HG03378 (cell line): ENCODE measurements around the gene KRT5.

Experiments
- ATAC-seq: cut with Tn5 transposase; IDR thresholded peaks from one replicate; pipeline ENCODE4 v1.9.1; 2021; ENCODE audit warnings: mild to moderate bottlenecking, moderate library complexity; ENCODE audit not compliant: unreplicated experiment

The KRT5 gene

DNA sequence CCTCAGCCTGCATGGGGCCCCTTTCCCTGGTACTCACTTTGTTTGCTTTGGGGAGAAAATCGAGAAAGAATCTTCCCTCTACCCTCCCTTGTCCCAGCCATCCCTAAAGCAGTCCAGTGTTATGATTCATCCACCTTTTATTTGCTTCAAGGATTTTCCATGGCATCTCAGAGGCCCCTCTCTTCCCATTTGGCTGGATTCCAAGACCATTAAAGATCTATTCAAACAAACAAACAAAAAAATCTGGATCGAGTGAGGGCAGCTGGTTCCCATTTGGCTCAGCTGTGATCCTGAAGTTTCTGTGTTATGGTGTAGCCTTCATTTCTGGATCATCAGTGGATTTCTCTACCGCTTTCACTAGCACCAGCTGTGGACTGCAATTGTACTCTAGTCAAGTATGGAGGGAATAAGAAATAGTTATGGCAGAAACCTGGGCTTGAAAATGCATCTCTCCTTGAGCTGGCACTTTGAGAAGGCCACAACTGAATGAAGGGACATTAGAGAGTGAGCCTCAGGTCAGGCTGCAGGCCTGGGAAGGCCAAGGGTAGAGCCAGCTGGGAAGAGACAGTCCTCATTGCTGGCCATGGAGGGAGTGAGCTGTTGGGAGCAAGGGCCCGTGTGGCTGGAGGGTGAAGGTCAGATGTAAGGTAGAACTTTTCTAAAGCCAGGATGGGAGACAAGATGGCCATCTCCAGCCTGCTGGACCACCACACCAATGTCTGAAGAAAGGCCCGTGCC, 19.1 kb upstream of the KRT5 start:
- ATAC-seq: no peak

- ATAC-seq: no peak
Observed at GRCh38 chr12:52537101-52537500, 16.9 kb upstream of the KRT5 start.

GRCh38 chr12:52535574-52535973, 15.4 kb upstream of the KRT5 start:
- no peak for ATAC-seq

DNA sequence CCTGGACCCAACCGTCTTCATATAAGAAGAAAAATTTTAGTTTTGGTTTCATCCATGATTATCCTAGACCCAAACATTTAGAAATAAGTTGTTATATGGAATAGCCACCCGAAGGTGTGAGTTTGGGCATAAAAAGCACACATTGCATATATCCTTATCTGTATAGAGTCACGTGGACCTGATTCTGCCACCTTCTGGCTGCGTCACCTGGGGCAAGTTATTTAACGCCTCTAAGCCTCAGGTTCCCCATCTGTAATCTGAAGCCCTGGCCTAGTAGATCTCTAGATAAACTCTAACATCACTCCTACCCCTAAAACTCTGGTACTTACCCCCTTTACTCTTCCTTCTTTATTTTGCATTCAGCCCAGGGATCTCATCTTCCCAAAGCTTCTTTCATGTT, 14.3 kb upstream of the KRT5 start:
- ATAC-seq: no peak

DNA sequence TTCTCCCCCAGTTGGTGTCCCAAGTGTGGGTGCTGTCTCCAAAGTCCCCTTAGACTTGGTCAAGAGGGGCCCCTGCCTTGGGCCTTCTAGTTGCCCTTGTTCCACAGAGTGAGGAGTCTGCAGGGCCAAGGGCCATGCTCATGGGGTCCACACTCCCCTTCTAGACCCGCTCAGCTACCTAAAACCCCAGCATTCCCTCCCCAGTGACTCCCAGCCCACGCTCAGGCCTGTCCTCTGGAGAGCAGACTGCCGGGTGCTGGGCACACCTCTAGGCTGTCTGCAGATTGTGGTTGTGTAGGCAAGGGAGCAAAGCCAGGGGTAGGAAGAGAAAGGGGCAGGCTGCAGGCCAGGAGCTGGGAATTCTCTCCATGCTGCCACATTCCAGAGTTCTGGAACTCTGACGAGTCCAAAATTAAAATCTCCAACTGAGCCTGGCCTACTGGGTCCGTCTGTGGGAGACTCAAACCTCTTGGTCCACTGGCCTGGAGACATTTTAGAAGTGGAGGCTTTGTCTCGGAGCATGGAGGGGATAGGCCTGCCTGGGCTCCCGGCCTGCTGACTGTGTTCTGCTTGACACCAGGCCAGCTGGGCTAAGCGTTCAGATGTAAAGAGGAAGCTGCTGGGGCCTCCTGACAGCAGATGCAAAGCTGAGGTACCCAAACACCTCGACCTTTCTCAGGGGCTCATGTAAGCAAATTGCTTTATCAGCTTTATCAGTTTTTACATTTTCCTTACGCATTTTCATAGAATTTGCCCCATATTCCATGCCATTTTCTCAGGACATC, 13.7 kb upstream of the KRT5 start:
- ATAC-seq: no peak

- no peak for ATAC-seq
Observed at GRCh38 chr12:52532636-52533035, 12.4 kb upstream of the KRT5 start.

- no peak for ATAC-seq
Observed at GRCh38 chr12:52531566-52532300, 11.5 kb upstream of the KRT5 start.

- no peak for ATAC-seq
Observed at GRCh38 chr12:52530905-52531304, 10.7 kb upstream of the KRT5 start.

DNA sequence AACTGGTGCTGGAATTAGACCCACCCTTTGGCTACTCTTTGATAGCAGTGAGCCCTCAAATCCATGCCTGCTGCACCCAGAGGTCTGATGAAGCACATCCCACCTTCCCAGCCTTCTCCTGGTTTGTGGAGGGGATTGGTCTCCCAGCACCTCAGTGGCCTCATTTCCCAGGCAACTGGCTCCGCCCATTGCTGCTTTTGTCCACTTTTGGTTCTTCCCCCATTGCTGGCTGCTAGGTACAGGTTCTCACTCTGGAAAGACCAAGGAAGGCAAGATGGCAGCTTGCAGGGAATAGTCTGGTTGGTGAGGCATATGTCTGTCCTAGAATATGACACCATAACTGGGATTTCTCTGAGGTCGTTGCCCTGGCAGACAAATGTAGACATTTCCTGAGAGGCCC, 10.2 kb upstream of the KRT5 start:
- ATAC-seq: no peak

DNA sequence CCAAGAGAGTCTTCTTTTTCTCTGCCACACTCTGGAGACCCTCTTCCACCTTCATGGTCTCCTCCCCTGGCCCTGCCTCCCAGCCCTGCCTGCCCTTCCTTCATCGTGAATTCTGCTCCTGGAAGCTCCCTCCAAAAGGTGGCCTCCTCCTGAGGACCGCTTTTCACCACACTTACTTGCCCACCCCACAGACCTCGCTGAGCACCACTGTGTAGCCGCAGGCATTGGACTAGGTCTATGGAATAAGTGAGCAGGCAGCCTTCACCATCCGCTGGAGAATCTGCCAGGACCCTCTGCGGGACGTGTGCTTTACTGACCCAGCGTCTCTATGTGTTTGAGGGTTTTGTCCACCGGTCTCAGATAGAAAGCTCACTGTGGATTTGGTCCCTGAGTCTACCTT, 9.7 kb upstream of the KRT5 start:
- ATAC-seq: no peak

GRCh38 chr12:52529417-52529816, 9.2 kb upstream of the KRT5 start:
- ATAC-seq: no peak

DNA sequence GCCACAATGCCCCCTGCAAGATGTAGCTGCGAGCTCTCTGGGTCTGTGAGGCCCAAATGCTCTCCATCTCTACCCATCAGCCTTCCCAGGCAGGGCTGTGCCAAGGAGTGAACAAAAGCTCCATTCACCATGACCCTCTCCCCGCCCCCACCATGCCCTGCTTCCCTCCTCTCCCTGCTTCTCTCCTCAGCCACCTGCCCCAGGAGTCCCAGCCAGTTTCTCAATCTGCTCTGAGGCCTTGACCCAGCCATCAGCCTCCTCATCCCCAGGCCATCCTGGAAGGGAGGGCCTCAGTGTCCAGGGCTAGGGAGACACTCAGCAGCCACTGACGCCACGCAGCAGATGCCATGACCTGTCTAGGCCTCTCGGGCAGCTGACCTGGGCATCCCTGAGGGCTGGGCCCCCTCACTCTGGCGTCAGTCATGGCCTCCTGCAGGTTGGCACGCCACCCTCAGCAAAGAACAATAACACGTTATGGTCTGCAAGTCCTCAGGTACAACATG, 8.5 kb upstream of the KRT5 start:
- no peak for ATAC-seq

DNA sequence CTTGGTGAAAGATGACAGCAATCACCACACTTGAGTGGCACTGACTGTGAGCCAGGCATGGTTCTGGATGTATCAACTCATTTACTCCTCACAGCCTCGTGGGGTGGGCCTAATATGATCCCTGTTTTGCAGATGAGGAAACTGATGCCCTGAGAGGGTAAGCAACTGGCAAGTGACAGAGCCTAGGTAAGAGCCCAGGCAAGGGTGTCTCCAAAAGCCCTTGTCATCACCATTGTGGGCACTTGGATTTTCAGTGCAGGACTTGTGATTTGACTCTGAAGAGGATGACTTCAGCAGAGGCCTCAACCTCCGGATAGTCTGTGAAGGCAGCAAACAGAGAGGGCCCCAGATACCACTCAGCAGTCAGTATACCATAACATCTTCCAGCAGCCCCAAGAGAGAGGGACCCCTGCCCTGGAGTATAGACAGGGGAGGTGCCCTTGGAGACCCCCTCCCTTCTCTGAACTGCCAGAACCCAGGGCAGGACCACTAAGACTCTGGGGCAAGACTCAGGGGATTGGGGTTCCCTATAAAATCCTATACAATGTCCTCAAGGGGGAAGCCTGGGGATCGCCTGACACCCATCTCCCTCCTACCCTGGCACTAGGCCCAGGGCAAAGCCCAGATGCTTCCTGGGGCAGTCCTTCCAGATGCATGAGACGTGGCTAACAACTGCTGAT, 7.1 kb upstream of the KRT5 start:
- no peak for ATAC-seq

GRCh38 chr12:52526511-52526951, 6.3 kb upstream of the KRT5 start:
- no peak for ATAC-seq

DNA sequence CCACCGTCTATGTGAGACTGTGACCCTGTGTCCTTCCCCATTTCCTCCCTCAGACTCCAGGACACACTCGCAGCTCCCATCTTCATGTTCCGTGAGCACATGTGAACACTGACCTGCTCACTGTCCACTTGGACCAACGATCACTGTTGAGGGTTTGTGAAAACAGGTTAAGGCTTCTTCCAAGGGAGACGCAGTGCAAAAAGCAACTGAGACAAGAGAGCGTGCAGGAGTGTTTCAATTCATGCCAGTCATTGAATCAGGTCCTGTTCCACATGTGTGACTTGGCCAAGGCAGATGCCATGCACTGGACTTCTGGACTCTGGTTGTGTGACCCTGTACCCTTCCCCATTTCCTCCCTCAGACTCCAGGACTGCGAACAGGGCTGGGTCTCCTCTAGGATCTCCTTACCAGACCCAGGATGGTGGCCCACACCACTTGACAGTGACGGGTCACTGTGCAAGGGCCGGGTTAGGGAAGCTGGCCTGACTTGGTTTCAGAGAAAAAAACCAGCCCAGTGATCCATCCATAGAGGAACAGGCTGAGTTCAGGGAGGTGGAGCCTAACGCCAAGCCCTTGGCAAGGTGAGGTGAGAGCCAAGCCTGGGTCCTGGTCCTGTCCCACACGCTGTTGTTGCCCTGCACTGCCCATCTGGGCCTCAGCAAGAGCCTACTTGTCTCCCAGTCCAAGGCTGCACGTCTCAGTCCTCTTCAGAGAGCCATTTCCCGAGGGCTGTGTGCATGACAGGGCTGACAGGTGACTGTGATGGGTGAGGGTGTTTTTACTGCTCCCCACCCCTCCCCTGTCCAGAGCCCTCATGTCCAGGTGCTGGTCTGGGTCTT, 5.7 kb upstream of the KRT5 start:
- ATAC-seq: no peak

GRCh38 chr12:52524898-52525591, 4.9 kb upstream of the KRT5 start:
- ATAC-seq: no peak

- no peak for ATAC-seq
Observed at GRCh38 chr12:52524241-52524897, 4.2 kb upstream of the KRT5 start.

DNA sequence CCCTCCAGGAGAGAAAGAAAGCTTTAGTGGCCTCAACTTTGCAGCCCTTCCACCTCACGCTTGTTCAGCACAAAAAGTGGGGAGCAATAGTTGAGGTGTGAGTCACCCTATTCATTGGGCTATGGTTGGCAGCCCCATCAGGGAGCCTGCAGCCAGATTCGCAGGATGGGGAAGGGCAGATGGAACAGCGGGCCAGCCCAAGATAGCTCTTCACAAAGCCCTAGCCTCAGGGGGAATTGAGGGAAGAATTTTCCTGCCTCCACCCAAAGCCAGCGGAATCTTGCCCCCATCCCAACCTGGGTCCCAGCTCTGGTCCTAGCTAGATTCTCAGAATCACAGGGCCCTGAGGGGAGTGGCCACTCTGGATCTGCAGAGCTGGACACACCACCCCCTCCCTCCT, 3.6 kb upstream of the KRT5 start:
- no peak for ATAC-seq
